ENCODE results near the gene PLPPR1.

The PLPPR1 gene

GRCh38 chr9:101167490-101168134, 139.1 kb downstream of the PLPPR1 start:
- peaks cover 8% of the 10 kb centered on the region for H3K4me1 ChIP-seq (ENCODE audit: control insufficient read depth, low read depth, low read length)
- H3K36me3 ChIP-seq (ENCODE audit: control insufficient read depth, low read depth, low read length) = no peaks in the 10 kb centered on the region
- no peaks in the 10 kb centered on the region for H3K9me3 ChIP-seq (ENCODE audit: control insufficient read depth, low read depth, low read length)
- H3K9ac ChIP-seq (ENCODE audit: low read length) = no peak overlapping the region
- H3K27me3 ChIP-seq (ENCODE audit: control insufficient read depth, insufficient read depth, low read length) = no peaks in the 10 kb centered on the region
- no peak overlapping the region for H3K27ac ChIP-seq (ENCODE audit: low read length)
- no peak overlapping the region for H3K4me3 ChIP-seq (ENCODE audit: low read length)

- Histone ChIP-seq H3K27ac (ENCODE audit: low read length) (no peak overlapping the region), H3K9ac (ENCODE audit: low read length) (no peak overlapping the region), H3K27me3 (ENCODE audit: control insufficient read depth, insufficient read depth, low read length) (no peaks in the 10 kb centered on the region), H3K9me3 (ENCODE audit: control insufficient read depth, low read depth, low read length) (peaks cover 5% of the 10 kb centered on the region), H3K36me3 (ENCODE audit: control insufficient read depth, low read depth, low read length) (no peaks in the 10 kb centered on the region), H3K4me1 (ENCODE audit: control insufficient read depth, low read depth, low read length) (peaks cover under 1% of the 10 kb centered on the region), H3K4me3 (ENCODE audit: low read length) (no peak overlapping the region)
Observed at GRCh38 chr9:101172616-101173015, 144.1 kb downstream of the PLPPR1 start.

DNA sequence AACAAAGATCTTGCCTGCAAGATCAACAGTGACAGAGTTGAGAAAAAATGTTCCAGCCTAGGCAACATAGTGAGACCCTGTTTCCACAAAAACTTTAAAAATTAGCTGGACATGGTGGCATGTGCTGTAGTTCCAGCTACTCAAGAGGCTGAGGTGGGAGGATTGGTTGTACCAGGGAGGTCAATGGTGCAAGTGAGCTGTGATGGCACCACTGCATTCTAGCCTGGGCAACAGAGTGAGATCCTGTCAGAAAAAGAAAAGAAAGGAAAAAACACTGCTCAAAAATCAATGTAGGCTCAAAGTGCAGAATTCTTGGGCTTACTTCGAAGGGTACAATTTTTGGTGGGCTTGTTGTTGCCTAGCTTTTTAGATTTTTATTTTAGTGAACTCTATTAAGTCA, 145.4 kb downstream of the PLPPR1 start:
- H3K4me1 ChIP-seq (ENCODE audit: control insufficient read depth, low read depth, low read length) = no peaks in the 10 kb centered on the region
- no peak overlapping the region for H3K27ac ChIP-seq (ENCODE audit: low read length)
- H3K36me3 ChIP-seq (ENCODE audit: control insufficient read depth, low read depth, low read length) = no peaks in the 10 kb centered on the region
- H3K27me3 ChIP-seq (ENCODE audit: control insufficient read depth, insufficient read depth, low read length) = no peaks in the 10 kb centered on the region
- H3K9me3 ChIP-seq (ENCODE audit: control insufficient read depth, low read depth, low read length) = peaks cover 5% of the 10 kb centered on the region
- H3K4me3 ChIP-seq (ENCODE audit: low read length) = no peak overlapping the region
- H3K9ac ChIP-seq (ENCODE audit: low read length) = no peak overlapping the region

- Histone ChIP-seq H3K4me3 (ENCODE audit: low read length) (no peak overlapping the region), H3K4me1 (ENCODE audit: control insufficient read depth, low read depth, low read length) (no peaks in the 10 kb centered on the region), H3K9me3 (ENCODE audit: control insufficient read depth, low read depth, low read length) (peaks cover 5% of the 10 kb centered on the region), H3K27ac (ENCODE audit: low read length) (no peak overlapping the region), H3K36me3 (ENCODE audit: control insufficient read depth, low read depth, low read length) (no peaks in the 10 kb centered on the region), H3K27me3 (ENCODE audit: control insufficient read depth, insufficient read depth, low read length) (no peaks in the 10 kb centered on the region), H3K9ac (ENCODE audit: low read length) (no peak overlapping the region)
Observed at GRCh38 chr9:101176384-101176783, 147.9 kb downstream of the PLPPR1 start.

DNA sequence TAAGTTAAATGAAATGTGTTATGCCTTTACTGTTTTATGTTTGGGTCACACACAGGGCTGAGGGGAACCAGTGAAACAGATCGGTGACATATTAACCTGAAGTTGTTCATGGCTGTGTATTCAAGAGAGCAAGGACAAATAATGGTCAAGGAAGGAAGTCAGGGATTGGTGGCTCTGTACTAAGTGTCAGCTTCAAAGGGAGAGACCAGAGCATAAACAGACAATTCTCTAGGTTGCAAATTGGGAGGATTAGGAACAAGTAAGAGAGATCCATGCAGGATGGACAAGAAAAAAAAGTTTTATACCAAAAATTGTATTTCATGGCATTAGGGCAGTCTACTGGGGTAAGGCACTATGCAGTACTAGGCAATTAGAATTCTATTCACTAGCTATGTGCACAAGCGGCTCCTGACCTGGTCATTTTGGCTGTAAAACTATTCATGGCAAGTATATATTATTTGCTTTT, 156.3 kb downstream of the PLPPR1 start:
- Histone ChIP-seq H3K36me3 (ENCODE audit: control insufficient read depth, low read depth, low read length) (no peaks in the 10 kb centered on the region), H3K27ac (ENCODE audit: low read length) (no peak overlapping the region), H3K9ac (ENCODE audit: low read length) (no peak overlapping the region), H3K4me3 (ENCODE audit: low read length) (no peak overlapping the region), H3K4me1 (ENCODE audit: control insufficient read depth, low read depth, low read length) (no peaks in the 10 kb centered on the region), H3K9me3 (ENCODE audit: control insufficient read depth, low read depth, low read length) (no peaks in the 10 kb centered on the region), H3K27me3 (ENCODE audit: control insufficient read depth, insufficient read depth, low read length) (no peaks in the 10 kb centered on the region)

DNA sequence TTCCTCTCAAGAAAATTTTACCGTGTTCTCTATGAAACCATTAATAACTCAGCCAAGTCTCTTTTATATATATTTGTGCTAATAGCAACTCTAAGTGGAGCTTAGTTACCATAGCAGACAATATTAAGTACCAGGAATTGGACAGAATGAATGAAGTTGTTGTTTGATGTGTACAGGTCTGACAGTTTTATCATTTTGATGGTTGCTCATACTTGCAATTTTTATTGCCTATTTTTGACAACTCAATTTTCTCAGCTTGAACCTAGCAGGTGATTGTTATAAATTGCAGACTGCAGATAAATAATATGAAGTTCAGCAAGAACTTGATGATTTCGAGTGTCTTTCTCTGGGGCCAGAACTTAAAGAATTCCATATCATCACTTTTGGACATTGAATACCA, 163.2 kb downstream of the PLPPR1 start:
- Histone ChIP-seq H3K36me3 (ENCODE audit: control insufficient read depth, low read depth, low read length) (no peaks in the 10 kb centered on the region), H3K4me1 (ENCODE audit: control insufficient read depth, low read depth, low read length) (no peaks in the 10 kb centered on the region)

GRCh38 chr9:101197026-101197425, 168.5 kb downstream of the PLPPR1 start:
- Histone ChIP-seq H3K4me3 (ENCODE audit: low read length) (no peak overlapping the region), H3K9ac (ENCODE audit: low read length) (no peak overlapping the region), H3K36me3 (ENCODE audit: control insufficient read depth, low read depth, low read length) (no peaks in the 10 kb centered on the region), H3K9me3 (ENCODE audit: control insufficient read depth, low read depth, low read length) (no peaks in the 10 kb centered on the region), H3K4me1 (ENCODE audit: control insufficient read depth, low read depth, low read length) (no peaks in the 10 kb centered on the region), H3K27me3 (ENCODE audit: control insufficient read depth, insufficient read depth, low read length) (no peaks in the 10 kb centered on the region), H3K27ac (ENCODE audit: low read length) (no peak overlapping the region)

More for the DNA sequence above, 163.2 kb downstream of the PLPPR1 start:
- Histone ChIP-seq H3K9me3 (ENCODE audit: control insufficient read depth, low read depth, low read length) (no peaks in the 10 kb centered on the region), H3K4me3 (ENCODE audit: low read length) (no peak overlapping the region), H3K27me3 (ENCODE audit: control insufficient read depth, insufficient read depth, low read length) (no peaks in the 10 kb centered on the region), H3K27ac (ENCODE audit: low read length) (no peak overlapping the region), H3K9ac (ENCODE audit: low read length) (no peak overlapping the region)

DNA sequence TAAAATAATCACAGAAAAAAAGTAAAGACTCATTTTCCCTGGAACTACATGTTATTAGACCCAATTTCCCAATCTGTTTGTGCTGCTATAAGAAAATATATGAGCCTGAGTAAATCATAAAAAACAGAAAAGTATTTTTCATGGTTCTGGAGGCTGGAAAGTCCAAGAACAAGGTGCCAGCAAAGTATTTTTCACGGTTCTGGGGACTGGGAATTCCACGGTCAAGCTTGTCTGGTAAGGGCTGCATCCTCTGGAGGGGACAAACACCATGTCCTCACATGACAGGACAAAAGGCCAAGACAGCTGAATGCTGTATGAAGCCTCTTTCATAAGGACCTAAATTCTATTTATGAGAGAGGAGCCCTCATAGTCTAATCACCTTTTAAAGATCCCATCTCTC, 172.3 kb downstream of the PLPPR1 start:
- Histone ChIP-seq H3K4me1 (ENCODE audit: control insufficient read depth, low read depth, low read length) (no peaks in the 10 kb centered on the region), H3K36me3 (ENCODE audit: control insufficient read depth, low read depth, low read length) (no peaks in the 10 kb centered on the region), H3K9me3 (ENCODE audit: control insufficient read depth, low read depth, low read length) (no peaks in the 10 kb centered on the region), H3K27ac (ENCODE audit: low read length) (no peak overlapping the region), H3K9ac (ENCODE audit: low read length) (no peak overlapping the region), H3K4me3 (ENCODE audit: low read length) (no peak overlapping the region), H3K27me3 (ENCODE audit: control insufficient read depth, insufficient read depth, low read length) (no peaks in the 10 kb centered on the region)

DNA sequence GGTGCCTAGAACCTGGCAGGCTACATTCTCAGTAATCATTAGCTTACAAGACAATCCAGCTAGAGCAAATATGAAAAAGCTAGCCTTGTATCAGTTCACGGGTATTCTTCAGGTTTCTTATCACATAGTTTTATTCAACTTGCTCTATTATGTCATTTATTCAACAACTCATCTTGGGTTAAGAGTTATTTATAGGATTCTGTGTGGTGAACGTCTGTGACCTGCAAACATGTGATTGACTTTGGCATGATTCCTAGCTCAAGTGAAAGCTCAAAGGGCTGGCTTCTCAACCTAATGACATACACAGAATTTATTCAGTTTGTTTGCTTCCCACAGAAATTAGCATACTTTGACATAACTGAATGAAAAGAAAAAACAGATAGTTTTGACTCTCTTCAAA, 173.1 kb downstream of the PLPPR1 start:
- H3K27ac ChIP-seq (ENCODE audit: low read length) = no peak overlapping the region
- H3K36me3 ChIP-seq (ENCODE audit: control insufficient read depth, low read depth, low read length) = no peaks in the 10 kb centered on the region
- H3K27me3 ChIP-seq (ENCODE audit: control insufficient read depth, insufficient read depth, low read length) = no peaks in the 10 kb centered on the region
- no peak overlapping the region for H3K4me3 ChIP-seq (ENCODE audit: low read length)
- no peaks in the 10 kb centered on the region for H3K4me1 ChIP-seq (ENCODE audit: control insufficient read depth, low read depth, low read length)
- no peaks in the 10 kb centered on the region for H3K9me3 ChIP-seq (ENCODE audit: control insufficient read depth, low read depth, low read length)
- no peak overlapping the region for H3K9ac ChIP-seq (ENCODE audit: low read length)

GRCh38 chr9:101209670-101210069, 181.1 kb downstream of the PLPPR1 start:
- no peak overlapping the region for H3K27ac ChIP-seq (ENCODE audit: low read length)
- no peaks in the 10 kb centered on the region for H3K4me1 ChIP-seq (ENCODE audit: control insufficient read depth, low read depth, low read length)
- no peak overlapping the region for H3K4me3 ChIP-seq (ENCODE audit: low read length)
- no peaks in the 10 kb centered on the region for H3K9me3 ChIP-seq (ENCODE audit: control insufficient read depth, low read depth, low read length)
- no peaks in the 10 kb centered on the region for H3K36me3 ChIP-seq (ENCODE audit: control insufficient read depth, low read depth, low read length)
- H3K27me3 ChIP-seq (ENCODE audit: control insufficient read depth, insufficient read depth, low read length) = no peaks in the 10 kb centered on the region
- H3K9ac ChIP-seq (ENCODE audit: low read length) = no peak overlapping the region

DNA sequence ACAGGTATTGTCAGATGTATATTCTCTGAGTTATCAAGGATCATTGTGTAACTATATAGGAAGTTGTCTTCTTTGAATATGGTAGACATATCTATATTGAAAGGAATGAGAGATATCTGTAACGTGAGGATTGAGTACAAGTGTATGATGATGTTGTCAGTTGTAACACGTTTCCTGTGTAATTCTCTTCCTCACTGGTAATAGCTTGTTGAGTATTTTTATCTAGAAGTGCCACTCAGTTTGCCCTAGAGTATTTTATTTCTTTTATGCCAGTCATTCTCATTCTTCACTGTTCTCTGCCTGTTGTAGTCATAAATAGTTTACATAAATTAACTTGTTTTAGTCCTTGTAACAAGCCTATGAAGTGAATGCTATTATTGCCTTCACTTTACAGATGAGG, 184.1 kb downstream of the PLPPR1 start:
- Histone ChIP-seq H3K36me3 (ENCODE audit: control insufficient read depth, low read depth, low read length) (no peaks in the 10 kb centered on the region), H3K9ac (ENCODE audit: low read length) (no peak overlapping the region), H3K4me1 (ENCODE audit: control insufficient read depth, low read depth, low read length) (no peaks in the 10 kb centered on the region), H3K9me3 (ENCODE audit: control insufficient read depth, low read depth, low read length) (no peaks in the 10 kb centered on the region), H3K4me3 (ENCODE audit: low read length) (no peak overlapping the region), H3K27me3 (ENCODE audit: control insufficient read depth, insufficient read depth, low read length) (no peaks in the 10 kb centered on the region), H3K27ac (ENCODE audit: low read length) (no peak overlapping the region)

DNA sequence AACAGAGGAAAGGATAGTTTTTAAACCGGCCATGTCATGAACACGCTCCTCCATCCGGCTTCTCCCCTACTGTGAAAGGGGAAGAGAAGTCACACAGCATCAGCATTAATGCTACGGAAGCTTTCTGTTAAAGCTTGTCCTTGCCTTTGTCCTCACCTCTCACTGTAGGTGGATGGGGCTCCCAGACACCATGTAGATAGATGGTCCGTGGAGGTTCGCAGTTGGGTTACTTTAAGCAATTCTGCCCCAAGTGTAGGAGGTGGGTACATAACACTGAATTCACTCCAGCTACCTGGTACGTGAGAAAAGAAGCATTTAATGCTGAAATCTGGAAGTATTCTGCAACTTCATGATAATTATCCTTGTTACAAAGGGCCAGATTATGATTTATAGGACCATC, 190.5 kb downstream of the PLPPR1 start:
- Histone ChIP-seq H3K9me3 (ENCODE audit: control insufficient read depth, low read depth, low read length) (no peaks in the 10 kb centered on the region), H3K27me3 (ENCODE audit: control insufficient read depth, insufficient read depth, low read length) (no peaks in the 10 kb centered on the region), H3K4me1 (ENCODE audit: control insufficient read depth, low read depth, low read length) (no peaks in the 10 kb centered on the region), H3K4me3 (ENCODE audit: low read length) (no peak overlapping the region), H3K9ac (ENCODE audit: low read length) (no peak overlapping the region), H3K36me3 (ENCODE audit: control insufficient read depth, low read depth, low read length) (no peaks in the 10 kb centered on the region), H3K27ac (ENCODE audit: low read length) (no peak overlapping the region)
